ENCODE data around the gene HOXA9. TPM values are rescaled to one million over a fixed set of nuclear protein-coding genes. Genes with fewer than 3 reads are reported as not detected.

HOXA9 gene
- total RNA-seq, 1 experiment from 2014 or later, result 16.7 TPM

- ChIA-PET CTCF (no interaction called here), POLR2A (no interaction called here)
- Mint-ChIP-seq H3K4me1 (ENCODE audit: low read depth, unreplicated experiment) (no peaks in the 10 kb centered on the region), H3K9me3 (ENCODE audit: unreplicated experiment) (no peaks in the 10 kb centered on the region), H3K4me3 (ENCODE audit: unreplicated experiment) (no peak overlapping the region), H3K27ac (ENCODE audit: unreplicated experiment) (no peak overlapping the region), H3K36me3 (ENCODE audit: insufficient read depth, unreplicated experiment) (no peaks in the 10 kb centered on the region), H3K27me3 (ENCODE audit: insufficient read depth, unreplicated experiment) (peaks cover 10% of the 10 kb centered on the region)
- Histone ChIP-seq H3K27me3 (replicated peaks; ENCODE audit: control insufficient read depth, insufficient read depth, low read length) (peaks cover 2% of the 10 kb centered on the region), H3K9me3 (no peaks in the 10 kb centered on the region), H3K4me1 (peaks cover 8% of the 10 kb centered on the region), H3K4me3 (ENCODE audit: low read depth, low read length) (no peak overlapping the region), H3K36me3 (ENCODE audit: control insufficient read depth, insufficient read depth, low read length) (no peaks in the 10 kb centered on the region)
- BruUV-seq (replicated peaks), result TSS peak; percentile 35
- TF ChIP-seq CTCF (IDR thresholded peaks at IDR 0.05; ENCODE audit: insufficient read depth in 1 of 2, low read depth in 1 of 2, low read length in 1 of 2, severe bottlenecking in 1 of 2, unreplicated experiment in 1 of 2), result no peak
- DNase-seq, result no peak
- intact Hi-C loops (cut with micrococcal nuclease; ENCODE audit: unreplicated experiment), result loop anchor here (5.0 kb wide), 1 partner anchor 585 kb away; no protein-coding TSS in a partner anchor
Observed at GRCh38 chr7:27197137-27198042, 32.1 kb upstream of the HOXA9 start.

- Histone ChIP-seq H3K9me3 (no peaks in the 10 kb centered on the region), H3K27me3 (replicated peaks; ENCODE audit: control insufficient read depth, insufficient read depth, low read length) (peaks cover 2% of the 10 kb centered on the region), H3K4me1 (peaks cover 8% of the 10 kb centered on the region), H3K36me3 (ENCODE audit: control insufficient read depth, insufficient read depth, low read length) (no peaks in the 10 kb centered on the region), H3K4me3 (ENCODE audit: low read depth, low read length) (no peak overlapping the region)
- no peaks in the 10 kb centered on the region for H3K36me3 Mint-ChIP-seq (ENCODE audit: insufficient read depth, unreplicated experiment)
- H3K27me3 Mint-ChIP-seq (ENCODE audit: insufficient read depth, unreplicated experiment), result peaks cover 10% of the 10 kb centered on the region
- ChIA-PET CTCF (interaction anchor here (0.5 to 1.9 kb wide), 28 partner anchors 10 to 900 kb away, joined by 3 to 28 read pairs (median 4); partner anchors contain the start of genes HIBADH, HOXA11 and TAX1BP1), POLR2A (no interaction called here)
- no TSS peak for BruUV-seq (replicated peaks)
- H3K27ac Mint-ChIP-seq (ENCODE audit: unreplicated experiment), result no peak overlapping the region
- no peaks in the 10 kb centered on the region for H3K9me3 Mint-ChIP-seq (ENCODE audit: unreplicated experiment)
- H3K4me1 Mint-ChIP-seq (ENCODE audit: low read depth, unreplicated experiment), result no peaks in the 10 kb centered on the region
- TF ChIP-seq CTCF (IDR thresholded peaks at IDR 0.05; ENCODE audit: insufficient read depth in 1 of 2, low read depth in 1 of 2, low read length in 1 of 2, severe bottlenecking in 1 of 2, unreplicated experiment in 1 of 2), result peak; percentile 78 to 83
- intact Hi-C loops (cut with micrococcal nuclease; ENCODE audit: unreplicated experiment), result loop anchor here (1.0 to 5.0 kb wide), 5 partner anchors 380 to 824 kb away; partner anchors contain the start of gene HIBADH
- DNase-seq, result peak; percentile 73 to 82
- H3K4me3 Mint-ChIP-seq (ENCODE audit: unreplicated experiment), result no peak overlapping the region
Observed at GRCh38 chr7:27196287-27196767, 31.0 kb upstream of the HOXA9 start.

- Histone ChIP-seq H3K36me3 (ENCODE audit: control insufficient read depth, insufficient read depth, low read length) (no peaks in the 10 kb centered on the region), H3K27me3 (replicated peaks; ENCODE audit: control insufficient read depth, insufficient read depth, low read length) (peaks cover 2% of the 10 kb centered on the region; the same call in 1 of the 2 replicates), H3K9me3 (no peaks in the 10 kb centered on the region), H3K4me3 (ENCODE audit: low read depth, low read length) (no peak overlapping the region), H3K4me1 (peaks cover 5% of the 10 kb centered on the region)
- ChIA-PET POLR2A (no interaction called here), CTCF (interaction anchor here (1.9 kb wide), 1 partner anchor 726 kb away, joined by 28 read pairs; no protein-coding TSS in a partner anchor)
- Mint-ChIP-seq H3K27me3 (ENCODE audit: insufficient read depth, unreplicated experiment) (peaks cover 10% of the 10 kb centered on the region), H3K27ac (ENCODE audit: unreplicated experiment) (no peak overlapping the region), H3K36me3 (ENCODE audit: insufficient read depth, unreplicated experiment) (no peaks in the 10 kb centered on the region), H3K4me3 (ENCODE audit: unreplicated experiment) (no peak overlapping the region), H3K9me3 (ENCODE audit: unreplicated experiment) (no peaks in the 10 kb centered on the region), H3K4me1 (ENCODE audit: low read depth, unreplicated experiment) (no peaks in the 10 kb centered on the region)
- DNase-seq, result no peak
- no peak for TF ChIP-seq CTCF (IDR thresholded peaks at IDR 0.05; ENCODE audit: insufficient read depth in 1 of 2, low read depth in 1 of 2, low read length in 1 of 2, severe bottlenecking in 1 of 2, unreplicated experiment in 1 of 2)
- intact Hi-C loops (cut with micrococcal nuclease; ENCODE audit: unreplicated experiment), result loop anchor here (5.0 kb wide), 1 partner anchor 587 kb away; no protein-coding TSS in a partner anchor
- no TSS peak for BruUV-seq (replicated peaks)
Observed at GRCh38 chr7:27194686-27195379, 29.5 kb upstream of the HOXA9 start.

Data from Caco-2 (cell line).